HUES6 (cell line): ENCODE data around the gene ATP8A1.
"Not testable (repeated sequence)": the region's sequence is repeated elsewhere in the genome, so short reads cannot be mapped to it uniquely, and the experiment has no call there.

Experiments
- H3K27ac ChIP-seq: 2 replicates; pipeline ENCODE4 v1.7.0; 2013; ENCODE audit warnings: low read depth, mild to moderate bottlenecking, low read length, inconsistent platforms
- H3K27me3 ChIP-seq: 2 replicates; pipeline ENCODE4 v1.6.1; 2013; ENCODE audit warnings: low read length; ENCODE audit not compliant: control insufficient read depth, insufficient read depth
- H3K36me3 ChIP-seq: 2 replicates; pipeline ENCODE4 v1.6.1; 2013; ENCODE audit warnings: low read length; ENCODE audit not compliant: control insufficient read depth, insufficient read depth
- H3K4me1 ChIP-seq: 2 replicates; pipeline ENCODE4 v1.6.1; 2013; ENCODE audit warnings: low read length; ENCODE audit not compliant: control insufficient read depth, insufficient read depth
- H3K4me3 ChIP-seq: 2 replicates; pipeline ENCODE4 v1.5.1; 2013; ENCODE audit warnings: low read depth, low read length
- H3K9ac ChIP-seq: one replicate; pipeline ENCODE4 v1.6.1; 2013; ENCODE audit warnings: mild to moderate bottlenecking, low read length
- H3K9me3 ChIP-seq: 2 replicates; pipeline ENCODE4 v1.6.1; 2013; ENCODE audit warnings: low read depth, low read length; ENCODE audit not compliant: control insufficient read depth, insufficient read depth

The ATP8A1 gene

GRCh38 chr4:42482516-42483327, 174.2 kb downstream of the ATP8A1 start:
- H3K4me1 ChIP-seq, result peaks cover 55% of the 10 kb centered on the region
- no peak overlapping the region for H3K9ac ChIP-seq
- no peaks in the 10 kb centered on the region for H3K27me3 ChIP-seq
- H3K27ac ChIP-seq, result peak overlapping the region; percentile 72
- no peak overlapping the region for H3K4me3 ChIP-seq
- H3K9me3 ChIP-seq, result no peaks in the 10 kb centered on the region
- H3K36me3 ChIP-seq, result no peaks in the 10 kb centered on the region

- no peaks in the 10 kb centered on the region for H3K9me3 ChIP-seq
- no peaks in the 10 kb centered on the region for H3K36me3 ChIP-seq
- H3K9ac ChIP-seq, result no peak overlapping the region
- no peaks in the 10 kb centered on the region for H3K27me3 ChIP-seq
- no peak overlapping the region for H3K4me3 ChIP-seq
- peaks cover 38% of the 10 kb centered on the region for H3K4me1 ChIP-seq
- no peak overlapping the region for H3K27ac ChIP-seq
Measured at GRCh38 chr4:42480717-42481116, 176.2 kb downstream of the ATP8A1 start.

DNA sequence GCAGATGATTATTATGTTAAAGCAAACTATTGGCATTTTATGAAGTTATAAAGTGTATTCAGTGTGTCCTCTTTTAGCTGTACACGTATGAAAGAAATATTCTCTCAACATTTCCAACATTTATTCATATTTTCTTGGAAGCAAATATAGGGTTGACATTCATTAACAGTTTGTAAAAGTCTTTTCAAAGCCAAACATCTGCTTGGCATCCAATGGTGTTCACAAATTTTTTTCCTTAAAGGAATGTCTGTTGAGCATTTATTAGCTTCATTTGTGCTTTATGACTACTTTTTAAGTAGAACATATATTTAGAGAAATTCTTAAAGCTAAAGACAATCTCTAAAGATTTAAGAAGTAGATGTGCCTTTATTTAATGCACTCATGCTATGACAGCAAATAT, 176.6 kb downstream of the ATP8A1 start:
- H3K4me3 ChIP-seq, result no peak overlapping the region
- no peak overlapping the region for H3K9ac ChIP-seq
- H3K9me3 ChIP-seq, result no peaks in the 10 kb centered on the region
- H3K27ac ChIP-seq, result no peak overlapping the region
- no peaks in the 10 kb centered on the region for H3K36me3 ChIP-seq
- peaks cover 34% of the 10 kb centered on the region for H3K4me1 ChIP-seq
- no peaks in the 10 kb centered on the region for H3K27me3 ChIP-seq

- Histone ChIP-seq H3K36me3 (no peaks in the 10 kb centered on the region), H3K9ac (no peak overlapping the region), H3K4me1 (peaks cover 24% of the 10 kb centered on the region), H3K9me3 (no peaks in the 10 kb centered on the region), H3K27me3 (no peaks in the 10 kb centered on the region), H3K27ac (no peak overlapping the region), H3K4me3 (no peak overlapping the region)
Measured at GRCh38 chr4:42478946-42479345, 178.0 kb downstream of the ATP8A1 start.

GRCh38 chr4:42478509-42478908, 178.4 kb downstream of the ATP8A1 start:
- Histone ChIP-seq H3K27ac (no peak overlapping the region), H3K36me3 (no peaks in the 10 kb centered on the region), H3K9me3 (no peaks in the 10 kb centered on the region), H3K4me1 (peaks cover 19% of the 10 kb centered on the region), H3K4me3 (no peak overlapping the region), H3K27me3 (no peaks in the 10 kb centered on the region), H3K9ac (no peak overlapping the region)

GRCh38 chr4:42474406-42474805, 182.5 kb downstream of the ATP8A1 start:
- Histone ChIP-seq H3K9ac (no peak overlapping the region), H3K4me3 (no peak overlapping the region), H3K9me3 (no peaks in the 10 kb centered on the region), H3K27ac (no peak overlapping the region), H3K27me3 (no peaks in the 10 kb centered on the region), H3K4me1 (peaks cover 8% of the 10 kb centered on the region; the same call in 1 of the 2 replicates), H3K36me3 (no peaks in the 10 kb centered on the region)

- Histone ChIP-seq H3K27me3 (no peaks in the 10 kb centered on the region), H3K4me3 (no peak overlapping the region), H3K9me3 (no peaks in the 10 kb centered on the region), H3K4me1 (no peaks in the 10 kb centered on the region), H3K36me3 (no peaks in the 10 kb centered on the region), H3K27ac (no peak overlapping the region), H3K9ac (no peak overlapping the region)
Measured at GRCh38 chr4:42473071-42473684, 183.7 kb downstream of the ATP8A1 start.

- Histone ChIP-seq H3K9ac (no peak overlapping the region), H3K4me3 (no peak overlapping the region), H3K9me3 (no peaks in the 10 kb centered on the region), H3K27ac (no peak overlapping the region), H3K27me3 (no peaks in the 10 kb centered on the region), H3K4me1 (no peaks in the 10 kb centered on the region), H3K36me3 (no peaks in the 10 kb centered on the region)
Measured at GRCh38 chr4:42471896-42472295, 185.0 kb downstream of the ATP8A1 start.

GRCh38 chr4:42470023-42470422, 186.9 kb downstream of the ATP8A1 start:
- H3K36me3 ChIP-seq, result no peaks in the 10 kb centered on the region
- H3K9ac ChIP-seq, result no peak overlapping the region
- no peaks in the 10 kb centered on the region for H3K27me3 ChIP-seq

GRCh38 chr4:42467777-42468176, 189.1 kb downstream of the ATP8A1 start:
- H3K9ac ChIP-seq, H3K36me3 ChIP-seq, H3K27me3 ChIP-seq, H3K9me3 ChIP-seq, H3K27ac ChIP-seq, H3K4me3 ChIP-seq, H3K4me1 ChIP-seq: not testable (repeated sequence)

More at GRCh38 chr4:42470023-42470422, 186.9 kb downstream of the ATP8A1 start:
- Histone ChIP-seq H3K27ac (no peak overlapping the region), H3K4me3 (no peak overlapping the region), H3K9me3 (no peaks in the 10 kb centered on the region), H3K4me1 (no peaks in the 10 kb centered on the region)

DNA sequence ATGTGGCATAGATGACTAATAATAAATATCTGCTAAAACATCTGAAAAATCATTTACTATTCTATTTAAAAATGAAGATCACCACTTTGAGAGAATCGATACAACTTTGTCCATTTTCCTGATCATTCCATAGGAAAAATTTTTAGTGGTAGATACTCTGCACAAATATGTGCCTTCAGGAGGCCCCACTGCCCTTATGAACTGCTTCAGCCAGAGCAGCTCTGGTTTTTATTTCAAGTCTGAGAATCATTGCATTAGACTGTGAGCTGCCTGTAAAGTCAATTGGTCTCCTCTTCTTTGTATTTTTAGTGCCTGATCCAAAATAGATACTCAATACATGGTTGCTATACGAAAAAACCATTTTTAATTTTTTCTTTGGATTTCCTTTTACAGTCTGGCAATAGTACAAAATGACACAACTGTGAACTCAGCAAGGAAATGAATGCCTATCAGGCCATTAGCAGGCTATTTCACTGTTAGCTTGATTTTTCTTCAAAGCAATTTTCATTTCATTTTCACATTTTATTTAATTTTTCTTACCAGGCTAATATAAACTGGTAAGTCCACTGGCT, 190.5 kb downstream of the ATP8A1 start:
- Histone ChIP-seq H3K36me3 (no peaks in the 10 kb centered on the region), H3K4me3 (no peak overlapping the region), H3K9ac (no peak overlapping the region), H3K27ac (no peak overlapping the region), H3K9me3 (no peaks in the 10 kb centered on the region), H3K4me1 (no peaks in the 10 kb centered on the region), H3K27me3 (no peaks in the 10 kb centered on the region)
